Measurements from ENCODE around the gene PTPA.

- TF ChIP-seq CTCF (conservative IDR thresholded peaks at IDR 0.05) = no peak
- TF ChIP-seq EZH2 (IDR thresholded peaks at IDR 0.05; ENCODE audit: low read depth) = no peak
These were observed 61.0 kb downstream of the PTPA start for GRCh38 chr9:129171993-129172751.

All from PC-9 (cell line).